ENCODE data around the gene PCSK6. TPM values are rescaled to one million over a fixed set of nuclear protein-coding genes. Genes with fewer than 3 reads are reported as not detected.

Gene PCSK6
- total and polyA plus RNA-seq, 7 donors = 2.9 to 10.3 (median 6.4) TPM

GRCh38 chr15:101366853-101367252 is 122.7 kb downstream of the PCSK6 start:
- H3K4me1 ChIP-seq = peaks cover 0 to 3% (median 0%) of the 10 kb centered on the region in 4 donors
- H3K36me3 ChIP-seq = no peaks in the 10 kb centered on the region
- TF ChIP-seq POLR2A (IDR thresholded peaks at IDR 0.05) = no peak
- no peak for TF ChIP-seq EP300 (IDR thresholded peaks at IDR 0.05)
- intact Hi-C loops (cut with DNase I) = no loop called here
- WGBS, 2 donors = 70 to 84% methylated on average over 3 of the region's 3 CpGs
- no peaks in the 10 kb centered on the region for H3K9me3 ChIP-seq
- DNase-seq = no peak
- H3K27ac ChIP-seq = no peak overlapping the region
- H3K27me3 ChIP-seq = peaks cover 0 to 11% (median 6%) of the 10 kb centered on the region in 3 donors
- no peak overlapping the region for H3K4me3 ChIP-seq

DNA sequence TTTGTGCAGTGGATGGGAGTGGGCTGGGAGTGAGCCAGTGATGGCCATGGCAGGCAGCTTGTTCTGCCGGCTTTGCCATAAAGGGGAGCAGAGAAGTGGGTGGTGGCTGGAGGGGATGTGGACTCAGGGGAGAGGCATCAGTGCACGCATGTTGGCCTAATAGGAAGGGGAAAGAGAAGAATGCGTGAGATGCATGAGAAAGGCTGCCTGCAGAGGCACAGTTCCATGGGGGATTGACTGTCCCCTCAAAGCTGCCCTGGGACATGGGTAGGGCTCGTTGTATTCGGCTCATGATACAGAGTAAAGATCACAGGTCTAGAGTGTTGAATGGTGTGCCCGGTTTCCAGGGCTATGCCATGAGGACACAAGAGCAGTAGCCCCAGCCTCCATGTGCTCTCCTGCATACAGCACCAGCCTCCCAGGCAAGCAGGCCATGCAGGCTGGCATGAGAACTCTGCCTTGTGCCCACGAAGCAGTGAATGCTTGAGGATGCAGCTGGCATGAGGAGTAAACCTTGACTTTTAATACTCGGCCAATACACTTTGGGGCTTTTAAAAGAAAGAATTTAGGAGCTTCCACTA is 126.4 kb downstream of the PCSK6 start:
- no peak for TF ChIP-seq EP300 (IDR thresholded peaks at IDR 0.05)
- no peak for TF ChIP-seq POLR2AphosphoS5 (IDR thresholded peaks at IDR 0.05)
- TF ChIP-seq CTCF (IDR thresholded peaks at IDR 0.05) = no peak
- TF ChIP-seq POLR2A (IDR thresholded peaks at IDR 0.05) = no peak
- WGBS, 2 donors = 86 to 88% methylated on average over 8 of the region's 8 CpGs
- Histone ChIP-seq H3K27ac (no peak overlapping the region), H3K27me3 (no peaks in the 10 kb centered on the region), H3K9me3 (no peaks in the 10 kb centered on the region), H3K4me1 (peaks cover 0 to 12% (median 3%) of the 10 kb centered on the region in 4 donors), H3K4me3 (no peak overlapping the region), H3K36me3 (no peaks in the 10 kb centered on the region)
- no peak for DNase-seq
- intact Hi-C loops (cut with DNase I) = no loop called here

DNA sequence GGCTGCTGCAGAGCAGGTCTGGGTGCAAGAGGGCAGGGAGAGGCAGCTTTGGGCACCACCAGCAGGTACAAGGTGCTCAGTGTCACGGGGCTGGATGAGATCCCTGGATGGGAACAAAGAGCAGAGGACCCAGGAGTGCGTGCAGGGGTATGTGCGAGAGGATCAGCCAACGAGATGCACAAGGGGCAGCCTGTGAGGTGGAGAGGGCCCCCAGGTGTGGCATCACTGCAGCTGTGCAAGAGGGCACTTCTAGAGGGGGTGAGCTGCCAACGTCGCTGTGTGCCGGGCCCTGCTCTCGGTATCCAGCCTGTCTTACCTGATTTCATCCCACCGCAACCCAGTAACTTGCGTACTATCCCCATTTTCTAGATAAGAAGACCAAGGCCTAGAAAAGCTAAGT is 127.1 kb downstream of the PCSK6 start:
- intact Hi-C loops (cut with DNase I) = no loop called here
- Histone ChIP-seq H3K4me1 (peaks cover 0 to 12% (median 3%) of the 10 kb centered on the region in 4 donors), H3K4me3 (no peak overlapping the region), H3K27me3 (no peaks in the 10 kb centered on the region), H3K9me3 (no peaks in the 10 kb centered on the region), H3K36me3 (no peaks in the 10 kb centered on the region), H3K27ac (no peak overlapping the region)
- DNase-seq = no peak
- TF ChIP-seq EP300 (IDR thresholded peaks at IDR 0.05) (no peak), POLR2A (IDR thresholded peaks at IDR 0.05) (no peak), CTCF (IDR thresholded peaks at IDR 0.05) (no peak), POLR2AphosphoS5 (IDR thresholded peaks at IDR 0.05) (no peak)
- 95 to 97% methylated on average over 10 of the region's 10 CpGs for WGBS, 2 donors

- 83 to 94% methylated on average over 4 of the region's 4 CpGs for WGBS, 2 donors
- TF ChIP-seq EP300 (IDR thresholded peaks at IDR 0.05) = no peak
- TF ChIP-seq POLR2A (IDR thresholded peaks at IDR 0.05) = no peak
- TF ChIP-seq CTCF (IDR thresholded peaks at IDR 0.05) = no peak
- TF ChIP-seq POLR2AphosphoS5 (IDR thresholded peaks at IDR 0.05) = no peak
These were observed 128.1 kb downstream of the PCSK6 start for GRCh38 chr15:101361418-101361817.

DNA sequence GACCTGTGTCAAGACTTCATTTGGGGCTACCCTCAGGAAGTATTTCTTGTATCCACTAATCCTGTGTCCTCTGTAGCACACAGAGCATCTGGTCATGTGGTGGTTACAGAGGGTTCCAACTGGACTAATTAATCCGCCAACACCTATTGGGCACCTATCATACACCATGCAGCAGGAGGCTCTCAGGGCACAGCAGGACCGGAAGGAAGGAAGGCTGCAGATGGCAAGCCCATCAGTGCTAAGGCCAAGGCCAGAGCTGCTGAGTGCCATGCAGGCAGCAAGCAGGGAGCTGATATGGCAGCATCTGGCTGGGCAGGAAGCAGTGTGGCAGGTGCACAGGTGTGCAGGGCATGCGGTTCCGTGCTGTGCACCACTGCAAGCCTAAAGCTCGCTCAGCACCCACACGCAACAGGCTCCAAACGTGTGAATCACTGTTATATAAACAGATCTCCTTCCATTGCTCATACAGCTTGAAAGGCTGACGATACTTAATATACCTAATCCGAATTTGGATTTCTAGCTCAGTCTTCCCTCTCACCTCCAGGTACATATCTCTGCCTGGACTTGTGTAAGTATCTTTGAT is 130.1 kb downstream of the PCSK6 start:
- H3K27me3 ChIP-seq = no peaks in the 10 kb centered on the region
- no peak for DNase-seq
- H3K4me1 ChIP-seq = peaks cover 0 to 12% (median 3%) of the 10 kb centered on the region in 4 donors
- WGBS, 2 donors = 85 to 87% methylated on average over 9 of the region's 9 CpGs
- H3K4me3 ChIP-seq = no peak overlapping the region
- intact Hi-C loops (cut with DNase I) = no loop called here
- TF ChIP-seq EP300 (IDR thresholded peaks at IDR 0.05) = no peak
- TF ChIP-seq POLR2A (IDR thresholded peaks at IDR 0.05) = no peak
- TF ChIP-seq POLR2AphosphoS5 (IDR thresholded peaks at IDR 0.05) = no peak
- TF ChIP-seq CTCF (IDR thresholded peaks at IDR 0.05) = no peak
- no peaks in the 10 kb centered on the region for H3K9me3 ChIP-seq
- H3K36me3 ChIP-seq = no peaks in the 10 kb centered on the region
- no peak overlapping the region for H3K27ac ChIP-seq

More at GRCh38 chr15:101361418-101361817, 128.1 kb downstream of the PCSK6 start:
- H3K27me3 ChIP-seq = no peaks in the 10 kb centered on the region
- H3K36me3 ChIP-seq = no peaks in the 10 kb centered on the region
- no peak for DNase-seq
- no peak overlapping the region for H3K4me3 ChIP-seq
- peaks cover 0 to 12% (median 3%) of the 10 kb centered on the region in 4 donors for H3K4me1 ChIP-seq
- intact Hi-C loops (cut with DNase I) = no loop called here
- no peaks in the 10 kb centered on the region for H3K9me3 ChIP-seq
- no peak overlapping the region for H3K27ac ChIP-seq

All from sigmoid colon (tissue), 7 donors.